ENCODE measurements around the gene GLT1D1.

GLT1D1 gene

DNA sequence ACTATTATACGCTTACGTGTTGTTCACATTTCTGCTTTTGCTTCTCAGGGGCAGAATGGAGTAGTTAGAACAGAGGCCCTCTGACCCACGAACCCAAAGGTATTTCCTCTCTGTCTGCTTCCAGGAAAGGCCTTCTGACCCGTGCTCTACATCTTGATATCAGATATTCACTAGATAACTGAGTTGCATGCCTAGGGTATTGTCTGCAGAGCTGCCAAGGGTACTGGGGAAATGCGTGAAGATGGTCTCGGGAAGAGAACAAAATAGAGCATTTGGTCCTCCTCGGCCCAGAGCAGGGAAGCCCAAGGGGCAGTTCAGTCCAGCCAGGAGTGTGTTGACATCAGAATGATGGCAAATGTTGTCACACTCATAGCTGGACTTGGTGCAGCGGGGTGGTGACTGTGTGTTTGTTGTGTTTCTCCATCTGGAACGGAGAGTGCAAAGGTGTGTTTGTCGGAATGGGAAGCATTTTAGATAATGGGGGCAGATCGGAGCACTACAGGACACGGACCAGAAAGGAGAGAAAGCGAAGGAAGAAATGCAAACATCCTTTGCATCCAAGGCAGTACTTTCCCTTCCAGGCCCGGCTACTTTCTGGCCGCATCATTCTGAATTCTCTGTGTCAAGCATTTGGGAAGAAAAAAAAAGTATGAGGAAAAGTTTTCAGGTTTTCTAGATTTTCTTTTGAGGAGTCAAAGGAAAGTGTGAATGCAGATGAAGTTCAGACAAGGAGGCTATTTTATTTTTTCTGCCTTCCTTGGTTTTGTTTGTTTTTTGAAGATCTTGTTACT lies 8.1 kb downstream of the GLT1D1 start:
- Mint-ChIP-seq H3K36me3 (no peaks in the 10 kb centered on the region), H3K27ac (no peak overlapping the region), H3K4me3 (no peak overlapping the region), H3K9me3 (peaks cover 2% of the 10 kb centered on the region), H3K27me3 (peaks cover under 1% of the 10 kb centered on the region), H3K4me1 (no peaks in the 10 kb centered on the region)

DNA sequence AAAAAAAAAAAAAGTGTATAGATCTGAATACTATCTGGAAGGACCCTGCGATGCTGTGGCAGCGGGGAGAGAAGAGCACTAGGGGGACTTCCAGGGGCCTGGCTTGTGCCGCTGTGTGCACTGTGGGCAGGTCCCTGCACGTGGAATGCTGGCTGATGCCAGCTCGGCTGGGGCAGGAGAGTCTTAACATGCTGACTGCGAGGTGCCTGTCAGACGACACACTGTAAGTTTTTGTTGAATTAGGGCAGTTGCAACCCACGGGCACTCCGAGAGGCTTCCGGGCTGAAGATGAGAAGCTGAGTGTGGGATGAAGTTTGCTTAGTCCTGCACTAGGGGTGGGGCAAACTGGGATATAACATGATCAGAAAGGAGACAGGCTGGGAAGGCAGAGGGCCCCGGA lies 10.7 kb downstream of the GLT1D1 start:
- no peaks in the 10 kb centered on the region for H3K9me3 Mint-ChIP-seq
- H3K4me3 Mint-ChIP-seq: no peak overlapping the region
- H3K27ac Mint-ChIP-seq: no peak overlapping the region
- no peaks in the 10 kb centered on the region for H3K4me1 Mint-ChIP-seq
- no peaks in the 10 kb centered on the region for H3K27me3 Mint-ChIP-seq
- no peaks in the 10 kb centered on the region for H3K36me3 Mint-ChIP-seq

DNA sequence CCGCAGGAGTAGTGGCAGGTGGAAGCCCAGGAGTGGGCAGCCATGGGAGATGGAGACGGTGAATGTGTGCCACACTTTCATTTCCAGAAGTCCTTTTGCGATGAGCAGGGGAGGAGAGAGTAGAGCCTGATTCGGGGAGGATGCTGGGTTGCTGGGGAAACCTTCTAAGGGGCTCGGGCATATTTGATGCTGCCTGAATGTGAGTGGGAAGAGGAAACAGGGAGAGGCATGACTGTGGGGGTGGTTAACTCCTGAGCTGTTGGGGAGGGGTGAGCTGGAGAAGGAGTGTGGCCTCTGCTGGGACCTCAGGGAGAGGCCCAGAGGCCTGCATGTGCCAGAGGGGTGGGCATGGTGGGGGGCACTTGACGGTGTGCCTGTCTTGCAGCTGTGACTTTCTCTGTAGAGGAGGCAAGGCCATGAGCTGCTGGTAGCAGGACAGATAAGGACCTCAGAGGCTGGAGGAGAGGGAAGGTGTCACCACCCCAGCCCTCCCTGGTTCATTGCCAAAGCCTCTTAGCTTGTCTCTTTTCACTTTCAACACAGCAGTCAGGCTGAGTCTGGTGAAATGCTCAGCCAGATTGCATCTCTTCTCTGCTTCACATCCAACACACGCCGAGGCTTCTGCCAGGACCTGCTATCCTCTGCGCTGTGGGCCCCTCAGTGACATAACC lies 11.4 kb downstream of the GLT1D1 start:
- H3K9me3 Mint-ChIP-seq: no peaks in the 10 kb centered on the region
- no peak overlapping the region for H3K27ac Mint-ChIP-seq
- H3K4me3 Mint-ChIP-seq: no peak overlapping the region
- H3K4me1 Mint-ChIP-seq: no peaks in the 10 kb centered on the region
- no peaks in the 10 kb centered on the region for H3K36me3 Mint-ChIP-seq
- no peaks in the 10 kb centered on the region for H3K27me3 Mint-ChIP-seq

DNA sequence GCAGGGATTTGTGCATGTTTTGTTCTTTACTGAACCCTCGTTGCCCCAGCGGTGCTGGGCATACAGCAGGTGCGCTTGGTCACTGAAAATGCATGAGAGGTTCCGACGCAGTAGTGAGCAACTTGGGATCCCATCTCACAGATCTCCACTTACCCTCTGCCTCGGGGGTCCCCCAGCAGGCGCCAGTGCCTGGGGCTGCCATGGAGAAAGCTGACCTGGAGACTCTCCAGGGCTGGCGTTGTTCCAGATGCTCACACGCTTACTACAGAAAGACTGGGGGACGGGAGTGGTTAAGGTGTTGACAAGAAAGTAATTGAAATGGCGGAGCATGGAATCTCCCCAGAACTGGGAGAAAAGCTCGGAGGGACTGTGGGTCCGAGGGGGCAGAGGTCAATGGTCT lies 14.2 kb downstream of the GLT1D1 start:
- Mint-ChIP-seq H3K27me3 (no peaks in the 10 kb centered on the region), H3K4me1 (no peaks in the 10 kb centered on the region), H3K9me3 (no peaks in the 10 kb centered on the region), H3K4me3 (no peak overlapping the region), H3K36me3 (no peaks in the 10 kb centered on the region), H3K27ac (no peak overlapping the region)

DNA sequence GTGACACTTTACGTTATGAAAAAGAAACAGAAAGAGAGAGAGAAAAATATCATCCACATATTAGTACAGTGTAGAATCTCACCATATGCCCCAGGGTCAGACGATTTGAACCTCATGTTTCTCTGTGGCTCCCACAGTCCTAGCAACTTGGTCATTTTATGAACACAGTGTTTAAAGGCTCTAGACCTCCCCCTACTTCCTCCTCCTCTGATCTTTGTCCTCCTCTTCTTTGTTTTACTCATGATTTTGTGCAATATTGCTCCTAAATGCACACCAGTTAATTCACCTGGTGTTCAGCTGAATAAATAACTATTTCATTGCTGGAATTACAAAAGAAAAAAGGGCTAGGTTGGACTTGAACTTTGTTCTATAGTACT lies 18.2 kb downstream of the GLT1D1 start:
- no peaks in the 10 kb centered on the region for H3K4me1 Mint-ChIP-seq
- peaks cover 1% of the 10 kb centered on the region for H3K27me3 Mint-ChIP-seq
- H3K36me3 Mint-ChIP-seq: no peaks in the 10 kb centered on the region
- H3K27ac Mint-ChIP-seq: no peak overlapping the region
- H3K4me3 Mint-ChIP-seq: no peak overlapping the region
- H3K9me3 Mint-ChIP-seq: no peaks in the 10 kb centered on the region

DNA sequence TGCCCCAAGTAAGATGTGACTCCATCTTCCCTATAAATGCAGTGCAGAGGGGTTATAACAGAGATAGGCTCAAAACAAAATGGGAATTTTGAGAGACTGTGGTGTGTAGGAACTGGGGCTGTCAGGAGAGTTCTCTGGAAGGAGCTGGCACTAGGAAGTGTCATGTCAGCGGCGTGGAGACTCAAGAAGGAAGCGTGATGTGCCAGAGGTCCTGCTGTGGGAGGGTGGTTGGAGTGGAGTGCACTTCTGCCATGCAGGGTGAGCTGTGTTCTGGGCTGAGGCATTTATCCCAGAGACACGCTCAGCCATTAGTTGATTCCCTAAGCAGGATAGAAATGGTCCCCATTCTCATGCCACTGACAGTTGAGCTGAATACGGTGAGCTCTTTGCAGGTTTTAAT lies 19.0 kb downstream of the GLT1D1 start:
- H3K4me3 Mint-ChIP-seq: no peak overlapping the region
- H3K27ac Mint-ChIP-seq: no peak overlapping the region
- no peaks in the 10 kb centered on the region for H3K36me3 Mint-ChIP-seq
- peaks cover 1% of the 10 kb centered on the region for H3K27me3 Mint-ChIP-seq
- H3K9me3 Mint-ChIP-seq: no peaks in the 10 kb centered on the region
- no peaks in the 10 kb centered on the region for H3K4me1 Mint-ChIP-seq

DNA sequence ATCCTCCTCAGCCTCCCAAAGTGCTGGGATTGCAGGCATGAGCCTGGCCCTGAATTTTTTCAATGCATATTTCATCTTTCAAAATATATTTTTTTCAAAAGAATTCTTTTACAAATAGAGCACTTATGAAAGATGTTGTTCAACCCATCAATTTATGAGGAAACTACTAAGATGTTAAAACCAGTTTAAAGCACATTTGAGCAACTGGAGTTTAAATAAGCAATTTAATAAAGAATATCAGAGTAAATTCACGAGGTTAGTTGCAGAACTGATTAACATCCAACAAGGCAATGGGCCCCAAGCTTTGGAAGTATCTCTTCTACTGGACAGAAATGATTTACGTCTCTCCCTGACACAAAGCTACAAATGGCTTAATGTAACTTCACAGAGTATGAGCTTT lies 23.3 kb downstream of the GLT1D1 start:
- Mint-ChIP-seq H3K27me3 (peaks cover 1% of the 10 kb centered on the region), H3K4me1 (no peaks in the 10 kb centered on the region), H3K27ac (no peak overlapping the region), H3K4me3 (no peak overlapping the region), H3K9me3 (peaks cover 7% of the 10 kb centered on the region), H3K36me3 (no peaks in the 10 kb centered on the region)

DNA sequence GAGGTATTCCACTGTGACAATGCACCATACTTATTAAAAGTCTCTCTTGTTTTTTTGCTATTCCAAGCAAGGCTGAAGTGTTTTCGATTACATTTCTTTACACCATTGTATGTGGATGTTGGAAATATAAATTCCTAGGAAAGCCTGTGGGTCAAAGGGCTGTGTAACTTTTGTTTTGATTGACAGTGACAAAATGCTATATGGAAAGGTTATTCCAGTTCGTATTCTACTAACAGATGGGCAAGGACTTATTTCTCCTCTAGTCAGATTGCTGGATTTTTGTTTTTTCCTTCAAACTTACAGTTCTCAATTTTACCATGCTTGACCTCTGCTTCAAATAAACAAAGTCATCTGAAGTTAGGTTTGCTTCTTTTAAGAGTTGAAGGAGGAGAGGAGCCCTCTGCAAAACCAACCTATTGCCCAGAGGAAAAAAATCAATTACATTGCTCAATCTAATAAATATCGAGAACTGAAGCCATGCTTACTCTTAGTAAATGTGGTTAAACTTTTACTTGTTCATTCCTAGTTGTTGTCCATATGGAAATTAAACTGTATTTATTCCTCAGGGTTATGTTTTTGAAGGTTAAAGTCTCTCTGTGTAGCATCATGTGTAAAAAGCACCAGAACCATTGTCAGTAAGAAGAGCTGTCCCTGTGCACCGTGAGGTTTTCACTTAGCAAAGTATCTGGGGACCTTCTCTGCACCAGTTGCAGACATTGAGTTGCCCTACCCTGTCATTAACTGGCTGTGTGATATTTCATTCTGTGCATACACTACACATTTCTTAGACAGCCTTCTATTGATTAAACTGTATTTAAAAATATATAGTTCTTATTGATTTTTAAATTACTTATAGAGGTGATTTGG lies 26.9 kb downstream of the GLT1D1 start:
- H3K27ac Mint-ChIP-seq: no peak overlapping the region
- no peaks in the 10 kb centered on the region for H3K36me3 Mint-ChIP-seq

DNA sequence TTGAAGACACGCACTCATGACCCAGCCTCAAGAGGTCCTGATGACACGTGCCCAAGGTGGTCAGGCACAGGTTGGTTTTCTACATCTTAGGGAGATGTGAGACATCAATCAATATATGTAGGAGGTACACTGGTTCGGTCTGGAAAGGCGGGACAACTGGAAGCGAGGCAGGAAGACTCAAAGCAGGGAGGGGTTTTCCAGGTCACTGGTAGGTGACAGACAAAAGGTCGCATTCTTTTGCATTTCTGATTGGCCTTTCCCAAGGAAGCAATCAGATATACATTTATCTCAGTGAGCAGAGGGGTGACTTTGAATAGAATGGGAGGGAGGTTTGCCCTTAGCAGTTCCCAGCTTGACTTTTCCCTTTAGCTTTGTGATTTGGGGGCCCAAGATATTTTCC lies 38.6 kb downstream of the GLT1D1 start:
- Mint-ChIP-seq H3K4me3 (no peak overlapping the region), H3K27me3 (no peaks in the 10 kb centered on the region), H3K4me1 (no peaks in the 10 kb centered on the region), H3K36me3 (no peaks in the 10 kb centered on the region), H3K27ac (no peak overlapping the region), H3K9me3 (no peaks in the 10 kb centered on the region)

More for the DNA sequence above, 26.9 kb downstream of the GLT1D1 start:
- Mint-ChIP-seq H3K9me3 (peaks cover 7% of the 10 kb centered on the region), H3K4me1 (no peaks in the 10 kb centered on the region), H3K4me3 (no peak overlapping the region), H3K27me3 (peaks cover 1% of the 10 kb centered on the region)

DNA sequence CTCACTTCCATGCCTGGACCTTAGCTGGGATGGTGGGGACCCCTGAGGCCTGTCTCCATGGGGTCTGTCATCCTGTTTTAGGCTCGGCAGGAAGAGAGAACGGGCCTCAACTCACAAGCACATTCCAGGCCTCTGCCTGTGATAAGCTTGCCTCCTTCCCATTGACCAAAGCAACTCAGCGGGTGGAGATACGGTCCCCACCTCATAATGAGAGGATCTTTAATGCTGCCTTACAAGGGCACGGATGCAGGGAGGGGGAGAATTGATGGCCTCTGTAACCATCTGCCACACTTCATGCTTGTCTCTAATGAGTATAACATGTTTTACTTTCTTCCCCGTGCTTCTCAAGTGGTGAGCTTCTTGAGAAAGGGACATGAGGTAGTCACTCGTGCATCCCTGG lies 50.0 kb downstream of the GLT1D1 start:
- Mint-ChIP-seq H3K36me3 (no peaks in the 10 kb centered on the region), H3K27ac (no peak overlapping the region), H3K4me1 (no peaks in the 10 kb centered on the region), H3K4me3 (no peak overlapping the region), H3K9me3 (no peaks in the 10 kb centered on the region), H3K27me3 (no peaks in the 10 kb centered on the region)

DNA sequence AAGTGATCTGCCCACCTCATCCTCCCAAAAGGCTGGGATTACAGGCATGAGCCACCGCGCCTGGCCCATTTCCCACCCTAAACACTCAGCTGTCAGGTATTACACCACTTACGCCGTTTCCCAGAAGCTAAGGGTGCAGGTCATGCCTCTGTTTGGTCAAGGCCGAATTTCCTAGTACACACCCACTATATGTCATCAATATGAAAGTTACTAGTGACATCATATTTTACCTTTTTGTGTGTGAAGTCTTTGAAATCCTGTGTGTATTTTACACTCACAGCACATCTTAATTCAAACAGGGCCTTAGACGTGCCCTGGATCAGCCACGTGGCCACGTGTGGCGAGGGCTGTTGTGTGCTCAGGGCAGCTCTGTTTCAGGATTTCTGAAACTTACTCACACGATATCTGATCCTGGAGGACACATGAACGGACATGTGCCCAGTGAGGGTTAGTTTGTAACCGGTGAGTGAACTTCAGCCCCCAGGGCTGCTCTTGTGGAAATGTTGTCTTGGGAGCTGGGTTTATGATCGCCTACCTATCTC lies 51.8 kb downstream of the GLT1D1 start:
- H3K36me3 Mint-ChIP-seq: no peaks in the 10 kb centered on the region
- no peaks in the 10 kb centered on the region for H3K4me1 Mint-ChIP-seq
- peaks cover 3% of the 10 kb centered on the region for H3K27me3 Mint-ChIP-seq
- no peak overlapping the region for H3K27ac Mint-ChIP-seq
- no peak overlapping the region for H3K4me3 Mint-ChIP-seq
- no peaks in the 10 kb centered on the region for H3K9me3 Mint-ChIP-seq

DNA sequence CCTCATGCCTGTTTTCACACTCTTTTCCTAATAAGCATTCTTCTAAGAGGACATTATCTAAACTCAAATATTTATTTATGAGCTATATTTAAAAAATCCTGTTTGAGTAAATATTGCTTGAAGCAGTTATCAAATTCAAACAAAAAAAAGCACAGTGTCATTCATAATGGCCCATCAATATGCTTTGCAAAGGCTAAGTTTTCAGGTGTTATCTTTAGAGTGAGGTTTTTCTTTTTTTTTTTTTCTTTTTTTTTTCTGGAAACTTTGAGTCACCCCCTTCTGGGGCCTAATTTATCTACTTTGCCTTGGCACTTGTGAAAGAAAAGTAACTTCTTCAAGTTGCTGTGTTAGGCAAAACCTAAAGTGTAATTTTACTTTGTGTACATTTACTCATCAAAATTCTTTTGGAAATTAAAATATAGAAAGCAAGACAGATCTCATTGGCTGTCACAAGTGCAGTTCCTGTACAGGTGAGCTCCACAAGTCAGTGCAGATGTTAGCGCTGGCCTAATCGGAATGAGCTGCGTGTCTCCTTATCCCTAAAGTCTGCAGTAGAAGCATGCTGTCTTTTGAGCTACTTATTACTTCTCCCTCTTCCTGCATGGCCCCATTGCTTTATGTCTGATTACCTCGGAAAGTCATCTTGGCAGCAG lies 53.3 kb downstream of the GLT1D1 start:
- no peaks in the 10 kb centered on the region for H3K4me1 Mint-ChIP-seq
- no peak overlapping the region for H3K27ac Mint-ChIP-seq
- peaks cover 3% of the 10 kb centered on the region for H3K27me3 Mint-ChIP-seq
- no peaks in the 10 kb centered on the region for H3K9me3 Mint-ChIP-seq
- H3K4me3 Mint-ChIP-seq: no peak overlapping the region
- no peaks in the 10 kb centered on the region for H3K36me3 Mint-ChIP-seq

DNA sequence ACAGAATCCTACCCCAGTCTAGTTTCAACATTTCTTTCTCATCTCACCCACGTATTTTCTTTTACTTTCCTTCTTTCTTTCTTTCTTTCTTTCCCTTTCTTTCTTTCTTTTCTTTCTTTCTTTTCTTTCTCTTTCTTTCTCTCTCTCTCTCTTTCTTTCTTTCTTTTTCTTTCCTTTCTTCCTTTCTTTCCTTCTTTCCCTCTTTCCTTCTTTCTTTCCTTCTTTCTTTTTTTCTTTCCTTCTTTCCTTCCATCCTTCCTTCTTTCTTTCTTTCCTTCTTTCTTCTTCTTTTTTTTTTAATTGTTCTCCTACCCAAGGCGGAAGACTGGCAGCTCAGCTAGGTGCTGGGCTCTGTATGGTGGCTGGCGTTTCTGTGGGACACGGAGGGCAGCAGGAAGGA lies 55.0 kb downstream of the GLT1D1 start:
- H3K4me3 Mint-ChIP-seq: no peak overlapping the region
- no peak overlapping the region for H3K27ac Mint-ChIP-seq
- H3K9me3 Mint-ChIP-seq: no peaks in the 10 kb centered on the region
- H3K27me3 Mint-ChIP-seq: peaks cover 3% of the 10 kb centered on the region
- H3K4me1 Mint-ChIP-seq: no peaks in the 10 kb centered on the region
- no peaks in the 10 kb centered on the region for H3K36me3 Mint-ChIP-seq

DNA sequence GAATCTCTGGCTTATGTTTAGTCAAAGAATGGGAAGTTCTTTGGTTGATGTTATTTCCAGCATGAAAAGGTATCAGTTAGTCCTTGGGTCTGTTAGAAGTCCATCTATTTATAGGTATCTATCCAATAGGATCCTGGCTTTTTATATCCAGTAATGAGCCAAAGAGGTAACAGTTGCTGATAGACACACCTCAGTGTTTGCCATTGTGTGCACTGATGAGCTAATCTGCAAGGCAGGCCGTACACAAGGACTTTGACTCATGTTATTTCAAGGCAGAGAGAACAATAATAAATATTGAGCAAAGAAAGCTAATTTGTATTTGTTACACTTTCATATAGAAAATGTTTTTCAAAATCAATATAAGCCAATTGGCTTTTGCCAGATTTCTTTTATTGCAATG lies 56.4 kb downstream of the GLT1D1 start:
- Mint-ChIP-seq H3K36me3 (no peaks in the 10 kb centered on the region), H3K4me3 (no peak overlapping the region)

DNA sequence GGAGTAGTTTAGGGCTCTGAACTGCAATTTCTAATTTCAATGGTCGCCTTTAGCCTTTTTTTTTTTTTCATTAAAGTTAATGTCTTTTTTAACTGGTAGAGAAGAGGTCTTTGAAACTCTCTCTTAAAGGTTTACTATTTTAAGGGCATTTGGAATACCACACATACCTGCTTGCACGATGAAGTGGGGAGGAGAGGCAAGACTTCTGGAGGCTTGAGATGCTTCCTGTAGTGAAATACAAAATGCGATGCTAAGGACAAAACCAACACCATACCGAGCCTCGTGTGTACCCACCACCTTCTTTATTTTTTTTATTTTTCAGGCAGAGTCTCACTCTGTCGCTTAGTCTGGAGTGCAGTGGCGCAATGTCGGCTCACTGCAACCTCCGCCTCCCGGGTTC lies 57.4 kb downstream of the GLT1D1 start:
- no peaks in the 10 kb centered on the region for H3K9me3 Mint-ChIP-seq
- no peak overlapping the region for H3K4me3 Mint-ChIP-seq
- H3K27me3 Mint-ChIP-seq: peaks cover 3% of the 10 kb centered on the region

More for the DNA sequence above, 56.4 kb downstream of the GLT1D1 start:
- Mint-ChIP-seq H3K4me1 (no peaks in the 10 kb centered on the region), H3K27me3 (peaks cover 3% of the 10 kb centered on the region), H3K9me3 (no peaks in the 10 kb centered on the region), H3K27ac (no peak overlapping the region)

More for the DNA sequence above, 57.4 kb downstream of the GLT1D1 start:
- Mint-ChIP-seq H3K36me3 (no peaks in the 10 kb centered on the region), H3K27ac (no peak overlapping the region), H3K4me1 (peaks cover under 1% of the 10 kb centered on the region)
